NCI-H146 (cell line): Measurements from ENCODE around the gene RFX2.
"Not testable (repeated sequence)": the region's sequence is repeated elsewhere in the genome, so short reads cannot be mapped to it uniquely, and the experiment has no call there.

ENCODE experiments used
- DNase-seq: peaks from one replicate; lab custom pipeline; 2025; lab: John Stamatoyannopoulos, UW

RFX2 gene

DNA sequence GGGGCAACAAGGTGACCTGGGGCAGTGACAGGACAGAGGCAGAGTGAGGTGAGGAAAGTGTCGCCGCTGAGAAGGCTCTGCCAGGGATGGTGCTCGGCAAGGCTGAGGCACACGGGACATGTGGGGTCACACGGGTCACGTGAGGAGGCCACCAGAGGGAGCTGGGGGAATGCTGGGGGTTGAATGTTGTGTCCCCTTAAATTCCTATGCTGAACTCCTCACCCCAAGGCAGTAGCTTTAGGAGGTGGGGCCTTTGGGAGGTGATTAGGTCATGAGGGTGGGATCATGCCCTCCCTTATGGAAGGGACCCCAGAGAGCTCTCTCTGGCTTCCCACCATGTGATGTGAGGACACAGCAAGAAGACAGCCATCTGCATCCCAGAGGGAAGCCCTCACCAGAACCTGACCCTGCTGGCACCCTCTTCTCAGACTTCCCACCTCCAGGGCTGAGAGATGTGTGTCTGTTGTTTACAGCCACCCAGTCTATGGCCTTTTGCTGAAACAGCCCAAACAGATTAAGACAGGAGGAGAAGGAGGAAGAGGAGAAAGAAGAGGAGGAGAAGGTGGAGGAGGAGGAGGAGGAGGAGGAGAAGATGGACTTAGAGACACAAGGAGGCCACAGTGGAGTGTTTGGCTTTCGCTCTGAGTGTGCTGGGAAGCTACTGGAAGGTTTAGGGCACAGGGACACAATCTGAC is 35.4 kb downstream of the RFX2 start:
- no peak for DNase-seq

DNA sequence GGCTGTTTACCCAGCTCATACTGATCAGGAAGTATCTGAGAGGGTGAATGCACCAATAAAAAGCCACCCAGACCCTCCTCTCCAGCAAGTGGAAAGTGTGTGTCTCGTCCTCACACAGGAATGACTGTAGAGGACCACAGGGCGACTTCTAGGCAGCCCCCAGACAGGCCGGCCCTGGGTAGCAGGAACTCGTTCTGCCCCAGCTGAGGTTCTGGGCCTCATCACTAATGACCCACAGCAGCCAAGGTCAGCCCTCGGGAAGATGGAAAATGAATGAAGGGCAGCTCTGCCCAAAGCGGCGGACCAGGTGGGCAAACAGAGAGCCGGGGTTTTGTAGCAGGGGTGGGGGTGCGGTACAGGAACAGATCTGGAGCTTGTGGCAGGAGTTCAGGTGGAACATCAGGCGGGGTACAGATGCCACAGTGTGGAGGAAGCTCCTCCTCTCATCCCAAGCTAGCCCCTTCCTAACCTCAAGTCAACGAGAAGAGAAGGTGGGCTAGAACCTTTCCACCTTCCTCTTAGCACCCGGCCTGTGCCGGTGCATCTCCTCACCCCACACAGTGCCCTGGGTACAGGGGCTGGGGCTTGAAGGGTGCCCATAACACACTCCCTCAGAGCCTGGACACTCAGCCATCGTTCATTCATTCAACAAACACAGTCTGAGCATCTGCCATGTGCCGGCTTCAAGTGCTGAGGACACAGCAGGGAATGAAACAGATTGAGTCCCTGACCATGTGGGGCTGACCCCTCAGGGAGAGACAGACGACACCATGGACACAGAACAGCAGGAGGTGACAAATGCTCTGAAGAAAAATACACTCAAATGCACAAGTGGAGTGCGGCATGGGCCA is 36.2 kb downstream of the RFX2 start:
- DNase-seq = no peak

GRCh38 chr19:6073233-6073632 is 37.1 kb downstream of the RFX2 start:
- DNase-seq = not testable (repeated sequence)

DNA sequence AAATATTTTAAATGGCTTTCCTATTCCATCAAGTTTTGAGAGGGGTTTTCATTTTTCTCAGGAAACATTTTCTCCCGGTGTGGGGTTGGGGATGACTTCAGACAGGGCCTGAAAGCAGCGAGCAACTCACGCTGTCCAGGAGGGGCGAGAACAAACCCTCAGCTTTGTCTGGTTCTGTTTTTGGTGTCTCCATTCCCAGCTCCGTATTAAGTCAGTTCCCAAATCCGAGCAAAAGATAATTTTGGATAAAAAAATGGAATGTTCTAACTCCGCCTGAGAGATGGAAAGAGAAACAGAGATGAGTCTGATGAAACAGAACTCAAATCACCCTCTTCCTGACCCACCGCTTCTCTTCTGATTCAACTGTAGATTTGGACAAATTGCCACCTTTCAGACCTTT is 38.4 kb downstream of the RFX2 start:
- DNase-seq = no peak

DNA sequence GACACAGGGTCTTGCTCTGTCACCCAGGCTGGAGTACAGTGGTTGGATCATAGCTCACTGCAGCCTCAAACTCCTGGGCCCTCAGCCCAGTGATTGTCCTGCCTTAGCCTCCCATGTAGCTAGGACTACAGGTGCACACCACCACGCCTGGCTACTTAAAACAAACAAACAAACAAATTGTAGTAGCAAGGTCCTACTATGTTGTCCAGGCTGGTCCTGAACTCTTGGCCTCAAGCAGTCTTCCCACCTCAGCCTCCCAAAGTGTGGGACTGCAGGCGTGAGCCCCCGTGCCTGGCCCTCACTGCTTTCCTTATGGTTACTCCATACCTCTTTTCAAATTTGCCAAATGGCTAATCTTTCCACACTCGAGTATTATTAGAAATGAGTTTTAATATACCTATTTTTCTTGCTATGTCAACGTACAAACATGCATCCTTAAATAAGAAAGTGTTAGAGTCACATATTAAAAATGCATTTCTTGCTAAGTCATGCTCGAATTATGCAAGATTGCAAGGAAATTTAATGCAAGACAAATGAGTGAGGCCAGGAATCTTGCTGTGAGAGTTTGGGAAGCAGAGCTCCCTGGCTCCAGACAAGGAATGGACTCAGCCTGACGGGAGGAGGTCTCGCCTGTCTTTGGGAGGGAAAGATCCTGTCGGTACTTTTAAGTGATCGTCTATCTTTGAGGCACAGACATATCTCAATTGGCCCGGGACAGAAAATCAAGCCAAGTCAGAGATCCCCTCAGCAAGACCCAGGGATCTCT is 39.4 kb downstream of the RFX2 start:
- no peak for DNase-seq

DNA sequence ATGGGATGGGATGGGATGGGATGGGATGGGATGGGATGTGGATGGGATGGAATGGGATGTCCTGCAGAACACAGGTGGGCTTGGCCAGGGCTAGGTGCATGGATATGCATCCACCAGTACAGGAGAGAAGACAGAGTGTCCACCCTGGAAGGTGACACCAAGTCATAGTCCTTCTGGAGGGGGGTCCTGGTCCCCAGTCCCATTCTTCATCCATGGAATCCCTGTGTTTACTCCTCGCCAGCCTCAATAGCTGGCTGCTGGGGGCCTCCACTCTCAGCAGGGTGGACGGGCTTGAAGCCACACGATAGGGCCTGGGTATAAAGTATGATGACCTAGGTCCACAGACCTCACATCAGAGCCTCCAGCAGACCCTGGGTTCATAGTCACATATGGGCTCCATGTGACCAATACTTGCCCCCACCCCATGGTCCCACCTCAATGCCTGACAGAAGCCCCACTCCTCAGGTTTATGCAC is 40.1 kb downstream of the RFX2 start:
- no peak for DNase-seq

GRCh38 chr19:6069268-6069791 is 41.0 kb downstream of the RFX2 start:
- DNase-seq = no peak

DNA sequence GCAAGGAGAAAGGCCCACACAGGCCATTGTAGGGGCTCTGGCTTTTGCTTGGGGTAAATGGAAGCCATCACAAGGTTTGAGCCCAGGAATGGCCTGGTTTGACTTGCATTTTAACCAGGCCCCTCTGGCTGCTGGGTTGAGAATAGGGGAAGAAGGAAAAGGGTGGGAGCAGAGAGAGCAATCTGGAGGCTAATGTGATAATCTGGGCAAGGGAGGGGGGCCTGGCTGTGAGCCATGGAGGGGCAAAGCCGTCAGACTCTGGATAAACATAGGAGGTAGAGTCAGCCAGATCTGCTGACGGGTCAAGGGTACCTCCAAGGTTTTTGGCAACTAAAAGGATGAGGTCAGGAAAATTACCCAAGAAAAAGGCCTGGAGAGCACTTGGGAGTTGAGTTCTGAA is 41.6 kb downstream of the RFX2 start:
- no peak for DNase-seq

DNA sequence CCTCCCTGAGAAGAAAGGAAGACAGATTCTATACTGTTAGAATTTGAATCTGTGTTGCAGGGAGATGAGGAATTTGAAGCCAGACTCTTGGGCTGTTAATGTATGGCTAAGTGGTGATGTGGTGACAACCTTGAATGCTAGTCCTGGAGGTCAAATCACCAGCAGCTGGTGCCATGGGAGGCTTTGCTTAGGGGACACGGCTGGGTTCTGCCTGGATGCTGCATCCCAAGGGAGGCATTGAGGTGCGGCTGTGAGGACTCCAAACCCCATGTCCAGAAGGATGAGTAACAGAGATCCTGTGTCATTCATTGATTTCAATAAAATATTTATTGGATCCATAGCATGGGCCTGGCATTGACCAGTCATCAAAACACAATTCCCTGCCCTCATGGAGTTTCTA is 42.3 kb downstream of the RFX2 start:
- DNase-seq = no peak

- DNase-seq = peak; percentile 92
Observed at GRCh38 chr19:6066661-6067646, 43.3 kb downstream of the RFX2 start.

GRCh38 chr19:6065685-6066374 is 44.5 kb downstream of the RFX2 start:
- peak; percentile 27 for DNase-seq

DNA sequence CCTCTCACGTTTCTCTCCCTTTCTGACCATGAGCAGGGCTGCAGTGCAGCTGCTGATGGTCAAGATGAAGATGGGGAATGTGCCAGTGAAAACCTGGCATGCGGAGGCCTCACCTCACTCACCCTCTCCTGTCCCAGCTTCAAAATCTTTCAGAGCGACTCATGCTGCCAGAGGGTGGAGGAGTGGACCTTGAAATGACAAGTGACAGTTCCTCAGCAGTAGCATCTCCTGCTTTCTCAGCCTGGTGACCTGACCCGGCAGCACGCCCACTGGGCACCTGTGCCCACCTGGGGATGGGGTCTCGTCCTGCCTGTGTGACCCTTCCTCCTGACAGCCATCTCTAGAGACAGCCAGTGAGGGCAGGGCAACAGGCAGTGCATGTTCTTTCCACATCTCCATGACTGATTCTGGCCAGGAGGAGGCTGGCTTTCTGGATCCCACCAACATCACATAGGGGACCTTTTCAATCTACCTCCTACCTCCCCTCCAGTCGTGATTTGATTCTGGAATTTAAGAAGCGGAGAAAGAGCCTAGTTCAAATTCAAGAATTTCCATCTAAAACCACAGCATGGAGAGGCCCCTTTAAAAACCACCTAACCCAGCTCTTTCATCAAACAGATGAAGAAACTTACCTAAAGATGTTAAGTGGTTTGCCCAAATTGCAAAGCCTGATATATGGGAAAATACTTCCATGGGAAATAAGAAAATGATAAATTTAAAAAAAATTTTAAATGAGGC is 45.8 kb downstream of the RFX2 start:
- DNase-seq = no peak

GRCh38 chr19:6063576-6064335 is 46.5 kb downstream of the RFX2 start:
- no peak for DNase-seq

DNA sequence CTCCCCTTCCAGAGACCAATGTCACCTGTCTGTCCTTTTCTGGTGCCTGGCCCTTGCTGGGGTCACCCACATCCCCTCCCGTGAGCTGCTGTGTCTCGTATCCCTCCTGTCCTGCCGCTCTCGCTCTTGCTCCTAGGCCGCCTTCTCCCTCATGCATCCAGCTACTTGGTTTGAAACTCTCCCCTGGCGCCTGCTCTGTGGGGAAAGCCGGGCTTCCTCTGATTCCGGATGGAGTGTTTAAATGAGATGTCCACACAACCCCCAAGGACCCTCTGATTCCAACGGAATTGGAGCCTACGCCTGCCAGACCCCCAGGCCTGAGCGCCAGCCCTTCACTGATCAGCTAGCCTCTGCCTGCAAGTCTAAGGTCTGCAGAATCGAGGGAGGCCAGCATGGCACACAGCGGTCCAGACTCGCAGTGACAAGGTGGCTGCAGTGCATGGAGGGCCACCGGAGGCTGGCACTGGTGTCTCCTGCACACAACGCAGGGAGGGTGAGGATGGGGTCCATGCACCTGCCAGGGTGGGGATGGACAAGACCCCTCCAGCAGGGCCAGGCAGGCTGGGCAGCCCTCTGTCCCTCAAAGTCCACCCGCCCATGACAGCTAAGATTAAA is 47.2 kb downstream of the RFX2 start:
- DNase-seq = no peak

DNA sequence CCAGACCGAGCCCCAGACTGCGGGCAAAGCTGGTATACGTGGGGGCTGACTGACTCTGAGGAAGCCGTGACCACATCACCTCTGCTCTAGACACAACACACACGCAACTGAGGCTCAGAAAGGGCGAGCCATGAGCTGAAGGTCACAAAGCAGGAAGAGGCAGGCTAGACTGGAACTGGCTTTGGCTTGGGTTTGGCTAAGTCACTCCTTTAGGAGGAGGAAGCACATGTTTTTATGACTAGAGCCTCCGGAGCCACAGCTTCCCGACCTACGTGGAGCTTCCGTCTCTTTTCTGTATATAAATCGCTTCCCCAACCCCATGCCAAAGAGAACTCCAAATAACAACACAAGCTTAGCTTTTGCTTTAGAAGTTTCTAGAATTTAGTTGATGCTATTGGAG is 48.0 kb downstream of the RFX2 start:
- no peak for DNase-seq

- DNase-seq = no peak
Observed at GRCh38 chr19:6061376-6062130, 48.7 kb downstream of the RFX2 start.

DNA sequence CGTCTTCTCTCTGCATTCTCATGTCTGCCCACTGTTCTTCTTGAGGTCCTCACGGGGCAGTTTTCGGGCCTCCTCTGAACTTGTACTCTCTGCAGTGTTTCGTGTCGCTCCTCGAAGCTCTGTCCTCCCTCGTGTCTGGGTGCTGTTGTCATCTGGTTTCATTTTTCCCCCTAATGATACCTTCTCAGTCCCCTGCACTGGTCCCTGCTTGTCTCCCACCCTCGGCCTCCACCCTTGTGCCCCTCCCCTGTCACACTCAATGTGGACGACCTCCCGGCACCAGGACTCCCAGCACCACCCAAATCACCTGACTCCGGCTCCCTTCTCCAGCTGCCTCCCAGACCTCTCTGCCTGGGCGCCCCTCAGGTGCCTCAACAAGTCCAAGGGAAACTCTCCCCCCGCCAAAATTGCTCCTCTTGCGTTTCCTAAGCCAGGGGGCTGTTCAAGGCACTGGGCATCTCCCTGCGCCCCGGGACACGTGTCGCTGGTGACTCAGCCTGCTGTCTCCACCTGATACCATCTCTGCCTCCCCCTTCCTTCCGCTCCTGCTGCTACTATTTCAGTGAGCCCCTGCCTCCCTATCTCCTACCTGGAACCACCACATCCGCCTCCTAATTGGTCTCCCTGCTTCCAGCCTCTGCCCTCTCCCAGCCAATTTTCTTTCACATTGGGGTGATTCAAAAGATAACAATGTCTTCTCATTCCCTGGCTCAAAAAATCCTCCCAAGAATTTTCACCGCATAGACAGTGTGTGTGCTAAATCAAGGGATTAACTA is 49.5 kb downstream of the RFX2 start:
- no peak for DNase-seq
